Measurements from ENCODE around the gene TRMT11. TPM values are rescaled to one million over a fixed set of nuclear protein-coding genes. Genes with fewer than 3 reads are reported as not detected.

TRMT11 gene
- total and polyA plus RNA-seq, 2 of the 13 experiments (the other 11 are each of a cell fraction or from before 2014, with no cell fraction given): 42.2 to 81.9 TPM

DNA sequence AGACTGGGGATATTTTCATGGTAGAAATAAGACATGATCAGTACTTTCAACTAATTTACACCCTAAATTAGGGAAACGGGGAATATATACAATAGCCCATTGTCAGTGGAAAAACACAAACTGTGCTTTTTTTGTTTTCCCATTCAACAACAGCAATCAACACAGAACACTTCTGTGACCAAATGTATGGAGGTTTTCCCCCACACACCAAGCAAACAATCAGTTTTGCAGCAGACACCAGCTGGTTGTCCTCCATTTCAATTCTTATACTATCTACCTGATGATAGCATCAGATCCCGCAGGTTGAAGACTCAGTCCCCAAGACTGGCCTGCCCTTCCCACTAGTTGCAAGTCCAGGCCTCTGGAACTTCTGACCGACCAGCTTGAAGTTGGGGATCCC is 25.2 kb upstream of the TRMT11 start (continued):
- TF ChIP-seq NFAT5 (CRISPR knock-in tag; IDR thresholded peaks at IDR 0.05) (no peak), ZNF572 (CRISPR knock-in tag; IDR thresholded peaks at IDR 0.05) (no peak), ZNF207 (IDR thresholded peaks at IDR 0.05; ENCODE audit: borderline replicate concordance) (no peak), ZNF367 (CRISPR knock-in tag; IDR thresholded peaks at IDR 0.05; ENCODE audit: borderline replicate concordance) (no peak), RFXANK (CRISPR knock-in tag; IDR thresholded peaks at IDR 0.05) (no peak), NFYB (CRISPR knock-in tag; IDR thresholded peaks at IDR 0.05) (no peak), HOXA3 (CRISPR knock-in tag; IDR thresholded peaks at IDR 0.05) (no peak), NFIC (IDR thresholded peaks at IDR 0.05; ENCODE audit: low read length) (no peak), SP1 (IDR thresholded peaks at IDR 0.05) (no peak), SP1 (CRISPR knock-in tag; IDR thresholded peaks at IDR 0.05) (no peak), HOXA5 (CRISPR knock-in tag; IDR thresholded peaks at IDR 0.05) (no peak)
- TF ChIP-seq, protein P1, sequence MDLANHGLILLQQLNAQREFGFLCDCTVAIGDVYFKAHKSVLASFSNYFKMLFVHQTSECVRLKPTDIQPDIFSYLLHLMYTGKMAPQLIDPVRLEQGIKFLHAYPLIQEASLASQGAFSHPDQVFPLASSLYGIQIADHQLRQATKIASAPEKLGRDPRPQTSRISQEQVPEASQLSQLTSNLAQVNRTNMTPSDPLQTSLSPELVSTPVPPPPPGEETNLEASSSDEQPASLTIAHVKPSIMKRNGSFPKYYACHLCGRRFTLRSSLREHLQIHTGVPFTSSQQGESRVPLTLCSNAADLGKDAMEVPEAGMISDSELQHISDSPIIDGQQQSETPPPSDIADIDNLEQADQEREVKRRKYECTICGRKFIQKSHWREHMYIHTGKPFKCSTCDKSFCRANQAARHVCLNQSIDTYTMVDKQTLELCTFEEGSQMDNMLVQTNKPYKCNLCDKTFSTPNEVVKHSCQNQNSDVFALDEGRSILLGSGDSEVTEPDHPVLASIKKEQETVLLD (CRISPR knock-in tag; IDR thresholded peaks at IDR 0.05; ENCODE audit: low read depth): no peak

Measured in HepG2 (cell line).